Adrenal gland (tissue), 12 donors: ENCODE results near the gene WNT3A. TPM values are rescaled to one million over a fixed set of nuclear protein-coding genes. Genes with fewer than 3 reads are reported as not detected.
A peak's percentile ranks its signal among the peaks of the same experiment; 100 is the strongest.
"Not testable (repeated sequence)": the region's sequence is repeated elsewhere in the genome, so short reads cannot be mapped to it uniquely, and the experiment has no call there.

Source experiments
- DNase-seq, 7 donors: peaks; one replicate each; pipeline ENCODE4 v3.0.0-alpha.2; 2019 to 2020
- H3K27ac ChIP-seq, 5 donors: fragments of 200-600 bp; sonication (generic) in 4 of 5; 1 replicate in 3 of 5; 2 replicates in 2 of 5; pipeline versions ENCODE4 v1.5.1 to v1.8.0; 2016 to 2020; ENCODE audit warnings: mild to moderate bottlenecking in 1 of 5
- H3K27me3 ChIP-seq: fragments of 200-600 bp; 2 replicates; pipeline ENCODE4 v1.8.0; 2021
- H3K36me3 ChIP-seq, 2 donors: fragments of 200-600 bp; replicated peaks in 1 of 2; 1 replicate in 1 of 2; 2 replicates in 1 of 2; pipeline versions ENCODE4 v1.5.1 to v1.8.0; 2018 to 2022
- H3K4me1 ChIP-seq, 2 donors: fragments of 200-600 bp; replicated peaks in 1 of 2; 1 replicate in 1 of 2; 2 replicates in 1 of 2; pipeline versions ENCODE4 v1.5.1 to v1.8.0; 2018 to 2021
- H3K4me3 ChIP-seq, 4 donors: fragments of 200-600 bp; sonication (generic) in 3 of 4; one replicate each; pipeline ENCODE4 v1.5.1; 2016 to 2018
- H3K9me3 ChIP-seq, 3 donors: fragments of 200-600 bp; sonication (generic) in 1 of 3; replicated peaks in 1 of 3; 1 replicate in 2 of 3; 2 replicates in 1 of 3; pipeline versions ENCODE4 v1.5.1 to v1.8.0; 2016 to 2021
- POLR2A ChIP-seq, 2 donors: fragments of 450-650 bp; IDR thresholded peaks; one replicate each; pipeline ENCODE4 v1.6.1; 2017; ENCODE audit warnings: antibody characterized with exemption in 2 of 2, mild to moderate bottlenecking in 2 of 2, moderate library complexity in 1 of 2
- WGBS, 4 donors: extraction: QIAGEN DNeasy Blood & Tissue Kit in 2 of 4; methylation state at CpG; one replicate each; pipeline versions ENCODE4 v1.1.5 to v1.1.7; 2013 to 2017; 5-methylcytosine and 5-hydroxymethylcytosine counted together
- intact Hi-C, 2 donors: fragments of 100-400 bp; cut with DNase I; formaldehyde crosslinking; loops; one replicate each; pipeline versions ENCODE4 v1.14.1 to v1.15.0; 2022 to 2023
- polyA plus RNA-seq, 3 donors: library from polyadenylated mRNA; stranded (reverse); fragments of 200-250 nt in 2 of 3; fragments of 350-450 nt in 1 of 3; fragmentation: Illumina TruSeq in 1 of 3; extraction: RNeasy Lipid Tissue Mini Kit (QIAGEN cat#74804) in 1 of 3; gene quantifications; one replicate each; pipeline ENCODE4 v1.2.3, GENCODE V29; 2013 to 2014
- total RNA-seq, 9 donors: library from RNA; depleted of rRNA in 4 of 9; stranded (reverse); fragments of >200 nt in 4 of 9; fragments of 120-200 nt in 1 of 9; fragmentation: NEBNext Ultra II Directional in 1 of 9; extraction: Animal tissue kit (Norgen Biotek cat#: 25700) in 1 of 9; gene quantifications; one replicate each; pipeline versions ENCODE4 v1.1.0 to v1.2.4, GENCODE V29; 2013 to 2023
- TF ChIP-seq, protein P1 (sequence below), 6 experiments: fragments of 450-650 bp in 4 of 6; fragments of 200-600 bp in 2 of 6; sonication (generic) in 1 of 6; IDR thresholded peaks; 1 replicate in 5 of 6; 2 replicates in 1 of 6; pipeline versions ENCODE4 v1.5.1 to v1.8.0; 2016 to 2021; ENCODE audit warnings: antibody characterized with exemption in 6 of 6, mild to moderate bottlenecking in 2 of 6, moderate library complexity in 1 of 6
- donor health status: healthy with polysubstance abuse.
- donor health status: Bipolar disorder and iron deficiency.
- donor health status: DM: yes; HTN: yes; CAD: no.
- donor health status: DM: no; HTN: no; CAD: no.
- donor health status: DM: no; HTN: no; CAD: no.
- donor health status: DM: yes; HTN: yes; CAD: no.

The WNT3A gene
- total and polyA plus RNA-seq, 12 donors: not detected

DNA sequence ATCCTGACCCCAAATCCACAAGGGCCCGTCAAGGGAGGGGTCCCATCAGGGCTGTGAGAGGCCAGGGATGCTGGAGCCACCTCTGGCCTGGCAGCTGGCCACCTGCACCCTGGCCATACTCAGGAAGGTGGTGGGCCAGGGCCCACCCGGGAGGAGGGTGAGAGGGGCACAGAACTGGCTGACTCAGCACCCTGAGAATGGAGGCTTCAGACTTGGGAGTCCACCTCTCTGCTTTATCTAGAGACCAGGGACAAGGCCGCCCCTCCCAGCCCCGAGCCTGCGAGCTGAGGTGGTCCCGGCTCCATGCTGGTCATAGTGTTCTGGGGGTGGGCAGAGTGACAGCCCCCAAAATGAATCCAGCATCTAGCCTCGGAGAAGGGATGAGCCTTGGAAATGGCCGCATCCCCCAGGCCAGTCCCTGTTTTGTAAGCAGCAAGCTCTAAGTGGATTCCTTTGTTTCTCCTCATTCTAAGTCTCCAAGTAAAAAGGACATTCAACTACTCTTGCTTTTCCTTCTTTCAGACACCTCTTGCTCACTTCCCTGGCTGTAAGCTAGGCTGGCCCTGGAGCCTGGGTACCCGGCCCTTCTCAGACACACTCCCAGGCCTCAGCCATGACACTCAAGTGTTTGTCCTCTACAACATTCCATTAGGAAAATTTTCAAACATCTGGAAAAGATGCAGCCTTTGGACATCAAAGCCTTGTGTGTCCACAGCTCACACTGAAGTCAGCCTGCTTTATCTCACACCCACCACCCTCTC is 12.3 kb downstream of the WNT3A start:
- Histone ChIP-seq H3K36me3 (no peaks in the 10 kb centered on the region), H3K27ac (no peak overlapping the region), H3K4me1 (no peaks in the 10 kb centered on the region), H3K27me3 (no peaks in the 10 kb centered on the region), H3K9me3 (no peaks in the 10 kb centered on the region), H3K4me3 (no peak overlapping the region)
- DNase-seq: no peak
- intact Hi-C loops: no loop called here
- 67 to 91% (median 81%) methylated on average over 6 to 9 of the region's 9 CpGs for WGBS, 4 donors
- no peak for TF ChIP-seq POLR2A (IDR thresholded peaks at IDR 0.05)
- TF ChIP-seq, protein P1, sequence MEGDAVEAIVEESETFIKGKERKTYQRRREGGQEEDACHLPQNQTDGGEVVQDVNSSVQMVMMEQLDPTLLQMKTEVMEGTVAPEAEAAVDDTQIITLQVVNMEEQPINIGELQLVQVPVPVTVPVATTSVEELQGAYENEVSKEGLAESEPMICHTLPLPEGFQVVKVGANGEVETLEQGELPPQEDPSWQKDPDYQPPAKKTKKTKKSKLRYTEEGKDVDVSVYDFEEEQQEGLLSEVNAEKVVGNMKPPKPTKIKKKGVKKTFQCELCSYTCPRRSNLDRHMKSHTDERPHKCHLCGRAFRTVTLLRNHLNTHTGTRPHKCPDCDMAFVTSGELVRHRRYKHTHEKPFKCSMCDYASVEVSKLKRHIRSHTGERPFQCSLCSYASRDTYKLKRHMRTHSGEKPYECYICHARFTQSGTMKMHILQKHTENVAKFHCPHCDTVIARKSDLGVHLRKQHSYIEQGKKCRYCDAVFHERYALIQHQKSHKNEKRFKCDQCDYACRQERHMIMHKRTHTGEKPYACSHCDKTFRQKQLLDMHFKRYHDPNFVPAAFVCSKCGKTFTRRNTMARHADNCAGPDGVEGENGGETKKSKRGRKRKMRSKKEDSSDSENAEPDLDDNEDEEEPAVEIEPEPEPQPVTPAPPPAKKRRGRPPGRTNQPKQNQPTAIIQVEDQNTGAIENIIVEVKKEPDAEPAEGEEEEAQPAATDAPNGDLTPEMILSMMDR (IDR thresholded peaks at IDR 0.05): no peak

DNA sequence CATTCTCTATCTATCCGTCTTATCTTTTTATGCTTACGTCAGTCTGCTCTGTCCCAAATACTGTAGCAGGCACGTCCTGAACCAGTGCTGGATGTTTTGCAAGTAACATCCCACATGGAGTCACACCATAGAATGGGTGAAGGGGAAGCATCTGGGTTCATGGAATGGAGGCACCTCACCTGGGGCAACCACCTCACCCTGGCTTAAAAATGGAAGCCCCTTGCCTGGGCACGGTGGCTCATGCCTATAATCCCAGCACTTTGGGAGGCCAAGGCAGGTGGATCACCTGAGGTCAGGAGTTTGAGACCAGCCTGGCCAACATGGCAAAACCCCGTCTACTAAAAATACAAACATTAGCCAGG is 12.9 kb downstream of the WNT3A start:
- H3K36me3 ChIP-seq, H3K27ac ChIP-seq, H3K4me1 ChIP-seq, intact Hi-C loops, DNase-seq, H3K4me3 ChIP-seq, H3K9me3 ChIP-seq, H3K27me3 ChIP-seq: not testable (repeated sequence)
- WGBS, 4 donors: 81 to 87% (median 85%) methylated on average over 3 to 5 of the region's 5 CpGs

DNA sequence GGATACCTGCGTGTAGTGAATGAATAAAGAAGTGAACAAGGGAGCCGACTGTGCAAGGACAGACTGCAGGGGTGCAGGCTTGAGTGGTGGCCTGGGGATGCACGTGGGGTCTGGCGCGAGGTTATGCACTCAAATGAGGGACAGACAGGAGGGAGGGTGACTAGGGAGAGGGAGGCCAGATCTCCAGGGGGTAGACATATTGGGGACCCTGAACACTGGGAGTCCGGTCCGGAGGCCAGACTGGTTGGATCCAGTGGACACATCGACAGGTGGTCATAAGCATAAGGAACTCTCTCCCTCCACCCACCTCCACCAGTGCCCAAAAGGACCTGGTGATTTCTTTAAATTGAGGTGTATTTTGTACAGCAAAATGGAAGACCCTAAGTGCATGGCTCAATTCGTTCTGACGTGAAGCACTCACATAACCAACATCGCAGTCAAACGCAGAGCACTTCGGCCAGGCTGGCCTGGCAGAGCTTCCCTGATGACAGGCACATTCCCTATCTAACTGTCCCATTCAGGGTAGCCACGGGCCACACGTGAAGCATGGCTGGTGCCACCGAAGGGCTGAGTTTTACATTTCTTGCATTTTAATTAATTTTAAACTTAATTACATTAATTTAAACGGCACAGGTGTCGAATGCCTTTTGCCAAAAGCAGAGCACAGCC is 14.0 kb downstream of the WNT3A start:
- DNase-seq: peak in 2 of 7 donors; percentile 2 to 10
- 75 to 84% (median 80%) methylated on average over 18 of the region's 18 CpGs for WGBS, 4 donors
- Histone ChIP-seq H3K4me1 (no peaks in the 10 kb centered on the region), H3K36me3 (no peaks in the 10 kb centered on the region), H3K4me3 (no peak overlapping the region), H3K9me3 (no peaks in the 10 kb centered on the region), H3K27me3 (no peaks in the 10 kb centered on the region), H3K27ac (no peak overlapping the region)
- TF ChIP-seq, protein P1 (IDR thresholded peaks at IDR 0.05): no peak
- no peak for TF ChIP-seq POLR2A (IDR thresholded peaks at IDR 0.05)
- intact Hi-C loops: no loop called here

DNA sequence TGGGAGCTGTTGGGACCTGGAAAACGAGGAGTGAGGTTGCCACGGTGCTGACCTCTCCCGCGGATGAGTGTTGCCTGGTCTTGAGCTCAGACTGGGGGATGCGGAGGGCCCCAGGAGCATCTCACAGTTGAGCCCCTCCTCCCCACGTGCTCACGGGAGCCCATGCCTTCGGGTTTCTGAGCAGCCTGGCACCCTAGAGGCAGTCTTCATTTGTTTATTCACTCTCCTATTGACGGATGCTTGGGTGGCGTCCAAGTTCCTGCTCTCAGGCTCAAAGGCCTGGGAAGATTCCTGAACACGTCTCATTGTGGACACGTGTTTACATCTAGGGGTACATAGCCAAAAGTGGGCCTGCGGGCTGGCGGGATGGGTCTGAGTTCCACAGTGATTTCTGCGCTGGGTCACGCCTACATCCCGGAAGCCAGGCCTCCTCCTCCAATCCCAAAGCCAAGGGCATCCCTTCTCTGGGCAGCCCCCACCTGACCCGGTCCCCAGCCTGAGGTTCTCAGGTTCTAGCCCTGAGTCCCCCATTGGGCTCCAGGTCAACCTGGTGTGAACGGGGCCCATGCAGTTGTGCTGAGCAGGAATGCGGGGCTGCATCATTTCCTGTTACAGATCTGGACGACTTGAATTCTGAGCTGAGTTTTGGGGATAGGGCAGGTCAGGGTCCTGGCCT is 14.7 kb downstream of the WNT3A start:
- Histone ChIP-seq H3K36me3 (no peaks in the 10 kb centered on the region), H3K4me3 (no peak overlapping the region), H3K27ac (no peak overlapping the region), H3K27me3 (no peaks in the 10 kb centered on the region), H3K9me3 (no peaks in the 10 kb centered on the region), H3K4me1 (no peaks in the 10 kb centered on the region)
- 53 to 71% (median 65%) methylated on average over 16 to 21 of the region's 21 CpGs for WGBS, 4 donors
- intact Hi-C loops: no loop called here
- DNase-seq: peak in 3 of 7 donors; percentile 0 to 18 (median 5)
- TF ChIP-seq POLR2A (IDR thresholded peaks at IDR 0.05): no peak
- TF ChIP-seq, protein P1 (IDR thresholded peaks at IDR 0.05): no peak
